ENCODE results near the gene ANP32E. TPM values are rescaled to one million over a fixed set of nuclear protein-coding genes. Genes with fewer than 3 reads are reported as not detected.

ANP32E gene
- total and polyA plus RNA-seq, 2 of the 8 experiments (the other 6 are each of a cell fraction or from before 2014, with no cell fraction given): 20.7 to 123 TPM

DNA sequence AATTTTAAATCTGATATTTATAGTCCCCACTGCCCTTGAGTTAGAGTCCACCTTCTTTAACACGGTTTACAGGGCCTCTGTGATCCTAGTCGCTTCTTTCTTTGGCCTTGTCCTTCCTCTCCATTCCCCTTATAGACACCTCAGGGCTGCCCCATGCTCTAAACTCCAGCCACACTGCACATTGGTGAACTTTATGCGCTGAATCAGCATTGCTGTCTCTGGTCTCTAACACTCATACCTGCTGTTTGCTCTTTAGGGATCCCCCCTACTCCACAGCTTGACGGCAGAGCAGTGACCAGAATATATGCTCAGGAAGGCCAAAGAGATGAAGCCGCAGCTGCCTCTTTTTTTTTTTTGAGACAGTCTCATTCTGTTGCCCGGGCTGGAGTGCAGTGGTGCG is 56.0 kb downstream of the ANP32E start:
- TF ChIP-seq BCL11A (IDR thresholded peaks at IDR 0.05; ENCODE audit: low read depth in 2 of 2, low read length in 2 of 2): no peak
- TF ChIP-seq JUN (IDR thresholded peaks at IDR 0.05; ENCODE audit: low read depth, low read length): no peak
- no peak for TF ChIP-seq PHF8 (conservative IDR thresholded peaks at IDR 0.05; ENCODE audit: low read depth, low read length)
- TF ChIP-seq SP1 (IDR thresholded peaks at IDR 0.05; ENCODE audit: low read depth, low read length): no peak
- TF ChIP-seq KDM5A (IDR thresholded peaks at IDR 0.05; ENCODE audit: low read length): no peak
- TF ChIP-seq HDAC2 (IDR thresholded peaks at IDR 0.05; ENCODE audit: borderline replicate concordance in 1 of 2, low read depth in 2 of 2, low read length in 2 of 2): no peak
- TF ChIP-seq ASH2L (IDR thresholded peaks at IDR 0.05; ENCODE audit: low read length): no peak
- no peak for TF ChIP-seq FOSL1 (IDR thresholded peaks at IDR 0.05; ENCODE audit: insufficient read depth, low read depth, low read length)
- no peak for TF ChIP-seq SP4 (IDR thresholded peaks at IDR 0.05; ENCODE audit: low read length)
- no peak for TF ChIP-seq POU5F1 (IDR thresholded peaks at IDR 0.05; ENCODE audit: low read depth, low read length)
- no peak overlapping the region for H3K23ac ChIP-seq (ENCODE audit: insufficient read length)
- POLR2A ChIA-PET (ENCODE audit: partially characterized antibody): no interaction called here
- H4K91ac ChIP-seq (replicated peaks; ENCODE audit: insufficient read length, low read length): no peak overlapping the region
- H3K4me3 ChIP-seq (ENCODE audit: extremely low read depth in 1 of 4, insufficient read depth in 2 of 4, low read depth in 3 of 4, low read length in 4 of 4): no peak overlapping the region
- no peak overlapping the region for H4K8ac ChIP-seq (ENCODE audit: extremely low read depth, insufficient read depth, low read length)
- H3K36me3 ChIP-seq (ENCODE audit: control insufficient read depth in 2 of 4, insufficient read depth in 4 of 4, low read length in 3 of 4): no peaks in the 10 kb centered on the region
- no peaks in the 10 kb centered on the region for H3K79me2 ChIP-seq (ENCODE audit: control insufficient read depth in 1 of 2, insufficient read depth in 2 of 2, low read length in 2 of 2)
- H2AK5ac ChIP-seq (ENCODE audit: low read depth, low read length): no peak overlapping the region
- H3K9me3 ChIP-seq (ENCODE audit: insufficient read depth in 2 of 2, low read depth in 1 of 2, low read length in 1 of 2): no peaks in the 10 kb centered on the region
- H2BK120ac ChIP-seq (replicated peaks; ENCODE audit: low read depth, low read length): no peak overlapping the region
- CTCF ChIA-PET (ENCODE audit: partially characterized antibody): interaction anchor here (1.9 kb wide), 1 partner anchor 218 kb away, joined by 7 read pairs; no protein-coding TSS in a partner anchor
- H2BK5ac ChIP-seq (ENCODE audit: low read depth, low read length): no peak overlapping the region
- no peak overlapping the region for H3K56ac ChIP-seq (replicated peaks; ENCODE audit: insufficient read length, low read depth, low read length)
- H3K4me1 ChIP-seq (replicated peaks in 1 of 4; ENCODE audit: control insufficient read depth in 3 of 4, insufficient read depth in 4 of 4, low read length in 3 of 4): no peaks in the 10 kb centered on the region
- FAIRE-seq (no peak), DNase-seq (ENCODE audit: low read depth in 1 of 2, low spot score in 2 of 2) (no peak)
- no peak overlapping the region for H3K9ac ChIP-seq (replicated peaks in 1 of 4; ENCODE audit: extremely low read depth in 1 of 4, low read depth in 3 of 4, low read length in 3 of 4)
- no peak overlapping the region for H2BK20ac ChIP-seq (ENCODE audit: low read length)
- H2BK12ac ChIP-seq (ENCODE audit: low read depth, low read length): no peak overlapping the region
- no peak overlapping the region for H4K5ac ChIP-seq (ENCODE audit: insufficient read length, low read depth, low read length)
- no peak overlapping the region for H2BK15ac ChIP-seq (ENCODE audit: low read length)
- no peak overlapping the region for H3K27ac ChIP-seq (ENCODE audit: low read depth, low read length)
- H3K79me1 ChIP-seq (ENCODE audit: low read depth, low read length): no peaks in the 10 kb centered on the region
- no peaks in the 10 kb centered on the region for H3K27me3 ChIP-seq (replicated peaks in 1 of 4; ENCODE audit: control insufficient read depth in 3 of 4, extremely low read depth in 1 of 4, insufficient read depth in 3 of 4, low read length in 3 of 4)
- H3K23me2 ChIP-seq (ENCODE audit: low read depth, low read length): no peaks in the 10 kb centered on the region
- H2AFZ ChIP-seq (ENCODE audit: low read length): no peak overlapping the region
- no peak overlapping the region for H3K4me2 ChIP-seq (ENCODE audit: insufficient read depth in 1 of 2, low read depth in 2 of 2, low read length in 2 of 2)
- H4K20me1 ChIP-seq (replicated peaks in 1 of 2; ENCODE audit: control insufficient read depth in 1 of 2, insufficient read depth in 2 of 2, low read length in 2 of 2): no peaks in the 10 kb centered on the region
- H3K4ac ChIP-seq (replicated peaks; ENCODE audit: insufficient read length, low read depth, low read length): no peak overlapping the region
- whole genome bisulfite sequencing, 2 experiments (ENCODE audit: extremely low coverage in 1 of 2, insufficient coverage in 1 of 2, insufficient read length in 1 of 2, insufficient replicate concordance in 2 of 2, low coverage in 1 of 2, low lambda C conversion rate in 2 of 2, missing lambda C conversion rate in 1 of 2): 93% methylated on average over 7 of the region's 7 CpGs; no CpG with 5 or more reads in 1 of the 2 experiments
- H3K14ac ChIP-seq (ENCODE audit: insufficient read length): no peak overlapping the region
- no peak overlapping the region for H3K18ac ChIP-seq (ENCODE audit: extremely low read depth, low read length)

Measured in H1 (cell line).